Measurements from ENCODE around the gene IRF9. TPM values are rescaled to one million over a fixed set of nuclear protein-coding genes. Genes with fewer than 3 reads are reported as not detected.

IRF9 gene
- total and polyA plus RNA-seq, 4 donors, result 75.3 to 124 (median 95.6) TPM

DNA sequence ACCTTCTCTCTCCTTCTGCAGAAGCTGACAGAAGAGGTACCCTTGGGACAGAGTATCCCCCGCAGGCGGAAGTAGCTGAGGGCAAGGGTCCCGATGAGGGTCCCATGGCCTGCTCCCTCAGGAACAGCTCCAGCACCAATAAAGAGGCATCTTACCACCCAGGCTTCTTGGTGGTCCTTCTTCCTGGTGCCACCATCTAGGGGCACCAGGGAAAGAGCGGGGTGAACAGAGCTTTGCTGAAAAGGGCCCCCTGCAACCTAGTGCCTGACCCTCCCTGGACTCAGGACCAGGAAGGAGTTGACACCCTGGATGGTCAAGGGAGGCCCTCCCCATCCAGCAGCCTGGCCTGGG lies 591 bp upstream of the IRF9 start:
- Histone ChIP-seq H3K9ac (ENCODE audit: insufficient read depth in 1 of 2, low read length in 2 of 2) (no peak overlapping the region), H3K4me3 (no peak overlapping the region)
- ATAC-seq (ENCODE audit: insufficient read depth, low FRiP score), result no peak

GRCh38 chr14:24162093-24162492 lies 1.0 kb downstream of the IRF9 start:
- ATAC-seq (ENCODE audit: insufficient read depth, low FRiP score) (no peak), DNase-seq (no peak)
- H3K27me3 ChIP-seq (ENCODE audit: control insufficient read depth in 3 of 3, insufficient read depth in 3 of 3, low read length in 2 of 3), result no peaks in the 10 kb centered on the region
- H3K4me1 ChIP-seq (ENCODE audit: control insufficient read depth in 5 of 5, insufficient read depth in 5 of 5, low read length in 5 of 5), result peaks cover 0 to 15% (median 8%) of the 10 kb centered on the region in 5 donors
- 42 to 64% methylated on average over 8 of the region's 8 CpGs for WGBS, 2 donors
- peaks cover 25 to 59% (median 40%) of the 10 kb centered on the region in 4 donors for H3K36me3 ChIP-seq (ENCODE audit: control insufficient read depth in 4 of 4, insufficient read depth in 4 of 4, low read length in 4 of 4)
- TF ChIP-seq CTCF (IDR thresholded peaks at IDR 0.05; ENCODE audit: control extremely low read depth, extremely low read depth), result no peak
- H3K9ac ChIP-seq (ENCODE audit: insufficient read depth in 1 of 2, low read length in 2 of 2), result peak overlapping the region in 1 of 2 donors; percentile 92
- H3K4me3 ChIP-seq, result peak overlapping the region; percentile 60
- H3K9me3 ChIP-seq (ENCODE audit: control insufficient read depth in 4 of 4, insufficient read depth in 3 of 4, low read length in 3 of 4), result no peaks in the 10 kb centered on the region
- H3K27ac ChIP-seq (ENCODE audit: low read depth in 1 of 2, low read length in 1 of 2), result peak overlapping the region; percentile 4 to 94

More for the DNA sequence above, 591 bp upstream of the IRF9 start:
- 96 to 98% methylated on average over 4 of the region's 4 CpGs for WGBS, 2 donors
- Histone ChIP-seq H3K9me3 (ENCODE audit: control insufficient read depth in 4 of 4, insufficient read depth in 3 of 4, low read length in 3 of 4) (no peaks in the 10 kb centered on the region), H3K27ac (ENCODE audit: low read depth in 1 of 2, low read length in 1 of 2) (peak overlapping the region; percentile 65 to 69), H3K4me1 (ENCODE audit: control insufficient read depth in 5 of 5, insufficient read depth in 5 of 5, low read length in 5 of 5) (peaks cover 0 to 15% (median 8%) of the 10 kb centered on the region in 5 donors), H3K27me3 (ENCODE audit: control insufficient read depth in 3 of 3, insufficient read depth in 3 of 3, low read length in 2 of 3) (no peaks in the 10 kb centered on the region), H3K36me3 (ENCODE audit: control insufficient read depth in 4 of 4, insufficient read depth in 4 of 4, low read length in 4 of 4) (peaks cover 25 to 57% (median 42%) of the 10 kb centered on the region in 4 donors)
- DNase-seq, result no peak
- TF ChIP-seq CTCF (IDR thresholded peaks at IDR 0.05; ENCODE audit: control extremely low read depth, extremely low read depth), result no peak

- ATAC-seq (ENCODE audit: insufficient read depth, low FRiP score), result no peak
- peak in 1 of 3 donors; percentile 11 for DNase-seq
- no peak for TF ChIP-seq CTCF (IDR thresholded peaks at IDR 0.05; ENCODE audit: control extremely low read depth, extremely low read depth)
- WGBS, 2 donors, result 90 to 97% methylated on average over 14 of the region's 14 CpGs
- H3K9ac ChIP-seq (ENCODE audit: insufficient read depth in 1 of 2, low read length in 2 of 2), result no peak overlapping the region
- peaks cover 0 to 15% (median 8%) of the 10 kb centered on the region in 5 donors for H3K4me1 ChIP-seq (ENCODE audit: control insufficient read depth in 5 of 5, insufficient read depth in 5 of 5, low read length in 5 of 5)
- H3K9me3 ChIP-seq (ENCODE audit: control insufficient read depth in 4 of 4, insufficient read depth in 3 of 4, low read length in 3 of 4), result no peaks in the 10 kb centered on the region
- no peaks in the 10 kb centered on the region for H3K27me3 ChIP-seq (ENCODE audit: control insufficient read depth in 3 of 3, insufficient read depth in 3 of 3, low read length in 2 of 3)
- peaks cover 22 to 52% (median 41%) of the 10 kb centered on the region in 4 donors for H3K36me3 ChIP-seq (ENCODE audit: control insufficient read depth in 4 of 4, insufficient read depth in 4 of 4, low read length in 4 of 4)
- H3K4me3 ChIP-seq, result no peak overlapping the region
- no peak overlapping the region for H3K27ac ChIP-seq (ENCODE audit: low read depth in 1 of 2, low read length in 1 of 2)
These were observed 3.5 kb downstream of the IRF9 start for GRCh38 chr14:24164518-24164991.

DNA sequence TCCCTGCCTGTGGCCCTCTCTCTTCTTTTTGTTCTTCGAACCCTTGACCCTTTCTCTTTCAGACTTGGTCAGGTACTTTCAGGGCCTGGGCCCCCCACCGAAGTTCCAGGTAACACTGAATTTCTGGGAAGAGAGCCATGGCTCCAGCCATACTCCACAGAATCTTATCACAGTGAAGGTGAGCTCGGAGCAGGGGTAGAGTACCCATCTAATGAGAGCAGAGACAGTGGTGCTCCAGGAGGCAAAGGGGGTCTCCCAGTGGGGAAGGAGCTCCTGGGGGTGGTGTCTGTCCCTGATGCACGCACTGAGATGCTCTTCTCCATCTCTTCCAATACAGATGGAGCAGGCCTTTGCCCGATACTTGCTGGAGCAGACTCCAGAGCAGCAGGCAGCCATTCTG lies 4.7 kb downstream of the IRF9 start:
- peaks cover 22 to 46% (median 34%) of the 10 kb centered on the region in 4 donors for H3K36me3 ChIP-seq (ENCODE audit: control insufficient read depth in 4 of 4, insufficient read depth in 4 of 4, low read length in 4 of 4)
- peak overlapping the region in 1 of 2 donors; percentile 34 for H3K27ac ChIP-seq (ENCODE audit: low read depth in 1 of 2, low read length in 1 of 2)
- DNase-seq (no peak), ATAC-seq (ENCODE audit: insufficient read depth, low FRiP score) (no peak)
- H3K27me3 ChIP-seq (ENCODE audit: control insufficient read depth in 3 of 3, insufficient read depth in 3 of 3, low read length in 2 of 3), result no peaks in the 10 kb centered on the region
- H3K4me1 ChIP-seq (ENCODE audit: control insufficient read depth in 5 of 5, insufficient read depth in 5 of 5, low read length in 5 of 5), result peaks cover 0 to 13% (median 8%) of the 10 kb centered on the region in 5 donors
- WGBS, 2 donors, result 83 to 94% methylated on average over 5 of the region's 5 CpGs
- no peaks in the 10 kb centered on the region for H3K9me3 ChIP-seq (ENCODE audit: control insufficient read depth in 4 of 4, insufficient read depth in 3 of 4, low read length in 3 of 4)
- no peak overlapping the region for H3K4me3 ChIP-seq
- H3K9ac ChIP-seq (ENCODE audit: insufficient read depth in 1 of 2, low read length in 2 of 2), result no peak overlapping the region
- TF ChIP-seq CTCF (IDR thresholded peaks at IDR 0.05; ENCODE audit: control extremely low read depth, extremely low read depth), result no peak

All from lung (tissue), 12 donors.